SU-DHL-6 (cell line): ENCODE data around the gene STK38.

Source experiments
- H2AFZ ChIP-seq: fragments of 200-600 bp; sonication (generic); 2 replicates; pipeline ENCODE4 v1.6.1; 2014; ENCODE audit warnings: low read depth, mild to moderate bottlenecking, moderate library complexity, mixed read lengths, antibody characterized with exemption, low read length; ENCODE audit not compliant: severe bottlenecking
- H3F3A ChIP-seq: fragments of 200-600 bp; shearing (Covaris generic); 2 replicates; pipeline ENCODE4 v1.6.0; 2016; ENCODE audit warnings: antibody characterized with exemption, mild to moderate bottlenecking; ENCODE audit not compliant: insufficient read depth
- H3K27ac ChIP-seq: fragments of 200-600 bp; sonication (generic); 2 replicates; pipeline ENCODE4 v1.5.1; 2016; ENCODE audit warnings: low read depth, mild to moderate bottlenecking, low read length, moderate library complexity, mixed read lengths
- H3K27me3 ChIP-seq: fragments of 200-600 bp; sonication (generic), shearing (Covaris generic); 2 replicates; pipeline ENCODE4 v1.6.0; 2014; ENCODE audit warnings: mild to moderate bottlenecking, low read length
- H3K36me3 ChIP-seq: fragments of 200-600 bp; sonication (generic); 2 replicates; pipeline ENCODE4 v1.6.1; 2014; ENCODE audit warnings: mild to moderate bottlenecking, low read length, mixed read lengths
- H3K4me2 ChIP-seq: fragments of 300-600, 200-600 bp; shearing (Covaris generic), sonication (generic); 2 replicates; pipeline ENCODE4 v1.6.0; 2014; ENCODE audit warnings: low read length, low read depth, mild to moderate bottlenecking; ENCODE audit not compliant: poor library complexity, severe bottlenecking
- H3K4me3 ChIP-seq: fragments of 200-600 bp; sonication (generic); 2 replicates; pipeline ENCODE4 v1.5.1; 2014; ENCODE audit warnings: antibody characterized with exemption, low read length, mild to moderate bottlenecking, mixed read lengths; ENCODE audit not compliant: insufficient read depth, poor library complexity, severe bottlenecking
- H3K79me2 ChIP-seq: fragments of 200-600 bp; sonication (generic); 2 replicates; pipeline ENCODE4 v1.6.1; 2014; ENCODE audit warnings: mild to moderate bottlenecking, low read length, moderate library complexity; ENCODE audit not compliant: insufficient read depth
- H3K9ac ChIP-seq: fragments of 200-600 bp; sonication (generic); 2 replicates; pipeline ENCODE4 v1.7.0; 2014; ENCODE audit warnings: mild to moderate bottlenecking, low read length
- H3K9me2 ChIP-seq: fragments of 200-600 bp; sonication (generic); replicated peaks from 2 replicates; pipeline ENCODE4 v1.6.1; 2014; ENCODE audit warnings: low read length; ENCODE audit not compliant: insufficient read depth
- H3K9me3 ChIP-seq: fragments of 200-600 bp; sonication (generic); 2 replicates; pipeline ENCODE4 v1.6.1; 2014; ENCODE audit warnings: low read length, mixed read lengths; ENCODE audit not compliant: insufficient read depth
- H4K20me1 ChIP-seq: fragments of 200-600 bp; sonication (generic); 2 replicates; pipeline ENCODE4 v1.6.1; 2014; ENCODE audit warnings: low read depth, mild to moderate bottlenecking, antibody characterized with exemption, low read length, moderate library complexity, mixed read lengths
- CTCF ChIP-seq: fragments of 200-600 bp; sonication (generic); IDR thresholded peaks from one replicate; pipeline ENCODE4 v1.5.1; 2017; ENCODE audit warnings: antibody characterized with exemption, mild to moderate bottlenecking, low read length, moderate library complexity; ENCODE audit not compliant: insufficient read depth, poor library complexity, severe bottlenecking
- EZH2phosphoT487 ChIP-seq: fragments of 200-600 bp; sonication (generic), shearing (Covaris generic); conservative IDR thresholded peaks from 2 replicates; pipeline ENCODE4 v1.6.1; 2018; ENCODE audit warnings: mild to moderate bottlenecking, antibody characterized with exemption, low read length, moderate library complexity, mixed read lengths

The STK38 gene

GRCh38 chr6:36550473-36551000 lies 3.3 kb upstream of the STK38 start:
- H3K27ac ChIP-seq: no peak overlapping the region

GRCh38 chr6:36548401-36548743 lies 1.1 kb upstream of the STK38 start:
- no peak for TF ChIP-seq EZH2phosphoT487
- TF ChIP-seq CTCF: no peak
- no peak overlapping the region for H3K27ac ChIP-seq
- 0 out of 2 replicates have a peak, but pooled peaks cover 4% of the 10 kb centered on the region for H3K36me3 ChIP-seq
- no peak overlapping the region for H3K4me2 ChIP-seq
- no peaks in the 10 kb centered on the region for H3K9me2 ChIP-seq
- peak overlapping the region; percentile 29 for H2AFZ ChIP-seq
- H3F3A ChIP-seq: peaks cover 16% of the 10 kb centered on the region; the same call in 1 of the 2 replicates
- H3K9ac ChIP-seq: no peak overlapping the region
- H3K9me3 ChIP-seq: no peaks in the 10 kb centered on the region
- peaks cover 38% of the 10 kb centered on the region for H3K79me2 ChIP-seq
- no peak overlapping the region for H3K4me3 ChIP-seq
- H3K27me3 ChIP-seq: no peaks in the 10 kb centered on the region
- 0 out of 2 replicates have a peak, but pooled peaks cover 7% of the 10 kb centered on the region for H4K20me1 ChIP-seq

More at GRCh38 chr6:36550473-36551000, 3.3 kb upstream of the STK38 start:
- H3K9me2 ChIP-seq: no peaks in the 10 kb centered on the region
- TF ChIP-seq EZH2phosphoT487: no peak
- no peak for TF ChIP-seq CTCF
- H3K4me3 ChIP-seq: no peak overlapping the region
- H3K4me2 ChIP-seq: no peak overlapping the region
- no peaks in the 10 kb centered on the region for H4K20me1 ChIP-seq
- H3K79me2 ChIP-seq: peaks cover 16% of the 10 kb centered on the region
- no peaks in the 10 kb centered on the region for H3K27me3 ChIP-seq
- H2AFZ ChIP-seq: no peak overlapping the region
- H3K9me3 ChIP-seq: no peaks in the 10 kb centered on the region
- H3F3A ChIP-seq: peaks cover 7% of the 10 kb centered on the region; the same call in 1 of the 2 replicates
- no peaks in the 10 kb centered on the region for H3K36me3 ChIP-seq
- no peak overlapping the region for H3K9ac ChIP-seq

GRCh38 chr6:36547646-36548400 lies 544 bp upstream of the STK38 start:
- Histone ChIP-seq H3F3A (peaks cover 16% of the 10 kb centered on the region; the same call in 1 of the 2 replicates), H2AFZ (peak overlapping the region; percentile 29), H4K20me1 (0 out of 2 replicates have a peak, but pooled peaks cover 7% of the 10 kb centered on the region), H3K9me2 (no peaks in the 10 kb centered on the region), H3K4me2 (peak overlapping the region; percentile 65), H3K9ac (peak overlapping the region; percentile 80), H3K4me3 (peak overlapping the region; percentile 87), H3K27ac (peak overlapping the region; percentile 12; the same call in 1 of the 2 replicates), H3K36me3 (0 out of 2 replicates have a peak, but pooled peaks cover 4% of the 10 kb centered on the region), H3K9me3 (no peaks in the 10 kb centered on the region), H3K79me2 (peaks cover 43% of the 10 kb centered on the region), H3K27me3 (no peaks in the 10 kb centered on the region)
- no peak for TF ChIP-seq CTCF
- no peak for TF ChIP-seq EZH2phosphoT487
